HG03457 (cell line): ENCODE measurements around the gene RGS10.
A peak's percentile ranks its signal among the peaks of the same experiment; 100 is the strongest.

Source experiments
- ATAC-seq: cut with Tn5 transposase; IDR thresholded peaks from one replicate; pipeline ENCODE4 v1.9.1; 2021; ENCODE audit warnings: moderate number of reproducible peaks; ENCODE audit not compliant: unreplicated experiment

The RGS10 gene

DNA sequence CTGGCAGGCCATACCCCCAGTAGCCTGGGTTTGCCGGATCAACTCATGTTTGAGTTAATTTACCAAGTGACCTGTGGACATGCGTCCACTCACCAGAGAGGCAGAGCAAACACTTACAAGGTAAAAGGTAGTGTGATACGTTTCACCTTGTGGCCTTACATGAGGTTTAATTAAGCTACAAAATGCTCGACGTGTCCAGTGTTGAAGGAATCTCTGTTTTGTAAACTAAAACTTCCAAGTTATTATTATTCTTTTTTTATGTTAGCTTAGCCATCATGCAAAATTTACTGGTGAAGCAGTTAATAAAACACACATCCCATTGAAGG, 42.9 kb downstream of the RGS10 start:
- ATAC-seq = no peak

DNA sequence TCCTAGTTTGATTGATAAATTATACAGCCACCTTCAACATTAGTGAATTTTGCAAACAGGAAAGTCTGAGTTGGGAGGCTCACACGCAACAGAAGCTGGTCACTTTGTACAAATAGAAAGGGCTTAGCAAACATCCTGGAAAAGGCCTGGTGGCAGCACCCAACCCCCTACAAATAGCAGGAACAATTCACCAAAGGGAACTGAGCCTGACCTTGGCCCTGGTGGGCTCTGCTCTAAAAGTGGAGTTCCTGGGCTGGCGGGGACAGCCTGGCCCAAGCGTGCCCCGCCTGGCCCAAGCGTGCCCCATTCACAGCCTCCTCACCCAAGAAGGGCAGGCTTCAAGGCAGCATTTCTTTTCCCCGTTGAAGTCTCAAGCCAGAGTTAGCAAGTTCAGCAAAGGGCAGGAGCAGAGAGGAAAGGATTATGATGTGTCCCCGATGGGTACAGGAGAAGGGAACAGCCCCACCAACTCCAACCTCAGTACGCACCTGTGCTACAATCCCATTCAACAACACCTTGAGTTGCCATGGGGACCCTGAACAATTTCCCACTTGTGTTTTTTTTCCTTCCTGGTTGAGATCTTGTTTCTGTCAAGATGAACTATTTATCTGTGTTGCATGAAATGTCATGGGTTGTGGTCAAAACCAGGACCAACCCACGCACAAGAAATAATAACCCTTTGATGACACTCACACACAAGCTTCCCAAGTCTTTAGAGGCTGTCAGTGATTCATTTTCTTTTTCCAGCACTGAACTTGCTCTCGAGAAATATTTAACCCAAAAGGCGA, 43.4 kb downstream of the RGS10 start:
- ATAC-seq = no peak

DNA sequence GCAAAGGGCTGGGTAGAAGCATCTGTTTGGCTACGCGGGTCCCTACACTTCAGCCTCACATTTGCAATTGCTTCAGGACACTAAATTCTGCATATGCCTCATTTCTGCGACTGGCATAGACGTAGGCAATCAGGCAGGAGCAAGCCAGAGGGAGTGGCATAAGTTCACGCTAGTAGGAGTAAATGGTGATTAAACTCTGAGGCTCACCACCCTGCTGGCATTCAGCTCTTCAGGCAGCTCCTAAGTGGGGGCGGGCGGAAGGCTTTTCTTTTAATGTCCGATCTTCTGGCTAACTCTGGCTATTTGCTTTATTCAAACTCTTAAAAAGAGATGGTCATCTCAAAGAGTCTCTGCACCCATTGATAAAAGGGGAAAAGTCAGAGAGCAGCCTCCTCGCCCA, 45.3 kb downstream of the RGS10 start:
- ATAC-seq = no peak

DNA sequence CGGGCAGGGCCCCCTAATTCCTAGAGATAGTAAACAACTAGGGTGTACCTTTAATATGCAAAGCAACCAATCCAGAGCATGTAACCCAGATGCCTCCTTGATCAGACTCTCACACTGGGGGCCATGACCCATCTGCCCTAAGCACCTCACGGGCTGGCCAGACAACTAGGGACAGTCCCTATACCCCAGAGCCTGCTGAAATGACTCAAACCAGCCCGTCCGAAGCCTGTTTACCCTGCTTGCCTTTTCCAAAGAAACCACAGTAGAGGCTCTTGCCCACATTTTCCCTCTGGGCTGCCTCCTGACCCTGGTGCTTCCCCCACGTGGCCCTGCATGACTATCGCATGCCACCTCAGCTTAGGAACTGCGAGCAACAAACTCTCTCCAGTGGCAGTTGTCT, 46.2 kb downstream of the RGS10 start:
- peak; percentile 84 for ATAC-seq

DNA sequence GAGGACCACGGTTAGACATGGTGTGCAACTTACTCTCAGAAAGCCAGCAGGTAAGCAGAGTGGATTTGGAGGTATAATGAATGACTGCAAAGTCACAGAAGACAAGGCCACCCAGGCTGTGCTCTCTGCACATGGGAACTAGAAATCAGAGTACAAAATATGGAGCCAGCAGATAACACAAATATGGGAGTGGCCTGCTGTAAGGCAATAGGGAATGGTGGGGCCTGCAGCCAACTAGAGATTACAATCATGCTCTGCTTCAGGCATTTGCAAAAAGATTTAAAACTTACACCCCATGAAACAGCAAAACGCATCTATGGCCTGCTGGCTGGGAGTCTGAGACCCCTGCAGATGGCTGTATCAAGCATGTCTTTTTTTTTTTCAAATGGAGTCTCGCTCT, 47.0 kb downstream of the RGS10 start:
- ATAC-seq = no peak

DNA sequence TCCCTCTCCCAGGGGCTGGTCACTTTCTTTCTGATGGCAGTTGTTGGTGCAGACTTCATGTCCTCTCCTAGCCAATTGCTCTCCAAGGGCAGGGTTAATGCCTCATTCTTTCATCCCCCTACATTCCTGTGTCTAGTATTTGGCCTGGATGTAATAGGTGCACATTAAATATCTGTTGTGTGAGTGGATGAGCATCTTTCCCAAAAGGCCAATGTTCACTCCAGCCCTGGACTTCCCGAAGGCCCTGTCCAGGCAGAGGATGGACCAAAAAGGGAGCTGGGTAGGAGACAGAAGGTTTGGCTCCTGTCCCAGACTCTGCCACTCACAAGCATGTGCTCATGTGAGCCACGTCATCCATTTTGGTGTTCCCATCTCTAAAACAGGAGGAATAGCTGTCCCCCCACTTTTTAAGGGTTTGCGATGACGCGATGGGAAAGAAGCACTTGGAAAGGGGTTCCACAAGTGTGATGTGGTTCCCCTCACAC, 47.5 kb downstream of the RGS10 start:
- ATAC-seq = no peak

DNA sequence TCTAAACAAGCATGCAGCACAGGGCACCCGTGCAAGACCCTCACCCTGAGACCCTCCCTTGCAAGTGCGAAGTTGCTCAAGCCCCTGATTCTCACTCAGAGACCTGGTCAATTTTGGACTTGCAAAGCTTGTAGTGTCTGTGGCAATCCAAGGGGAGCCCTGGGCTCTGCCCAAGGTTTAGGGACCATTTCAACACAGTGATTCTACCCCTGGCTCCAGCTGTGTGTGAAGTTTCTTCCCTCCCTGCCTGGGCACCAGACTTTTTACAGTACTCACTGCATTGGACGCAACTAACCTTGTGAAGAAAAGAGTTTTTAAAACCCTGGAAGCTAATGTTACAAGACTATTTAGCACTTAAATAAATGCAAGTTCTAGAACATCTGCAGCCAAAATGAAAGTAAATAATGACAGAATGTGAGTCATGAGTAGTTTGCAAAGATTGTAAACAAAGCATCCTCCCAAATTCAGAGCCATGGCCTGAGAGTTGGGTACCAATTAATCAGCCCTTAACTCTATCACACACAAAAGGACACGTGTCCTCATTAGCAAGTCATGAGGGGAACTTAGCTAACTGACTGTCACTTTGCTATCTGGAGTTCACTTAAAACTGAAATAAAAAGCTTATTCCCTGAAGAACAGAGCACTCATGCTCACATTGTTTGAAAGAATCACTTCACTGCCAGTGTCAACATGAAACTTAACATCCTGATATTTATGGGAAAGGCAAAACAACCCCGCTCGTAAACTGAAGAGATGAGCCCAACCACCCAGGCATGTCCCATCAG, 48.1 kb downstream of the RGS10 start:
- no peak for ATAC-seq

DNA sequence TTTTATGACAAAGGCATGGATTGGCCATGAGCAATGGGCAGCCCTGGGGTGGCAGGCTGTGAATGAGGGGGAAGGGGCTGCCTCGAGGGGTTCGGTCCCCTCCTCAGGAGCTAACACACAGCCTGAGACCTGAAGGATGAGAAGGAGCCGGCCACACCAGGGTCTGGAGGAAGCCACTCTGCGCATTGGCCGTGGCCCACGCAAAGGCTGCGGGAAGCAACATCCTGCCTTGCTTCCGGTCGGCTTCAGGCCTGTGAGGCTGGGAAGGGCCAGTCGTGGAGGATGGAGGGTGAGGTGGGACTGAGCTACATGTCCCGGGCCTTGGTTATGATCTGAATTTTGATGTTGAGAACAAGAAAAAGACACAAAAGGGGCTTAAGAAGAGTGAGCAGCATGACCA, 49.4 kb downstream of the RGS10 start:
- ATAC-seq = no peak

DNA sequence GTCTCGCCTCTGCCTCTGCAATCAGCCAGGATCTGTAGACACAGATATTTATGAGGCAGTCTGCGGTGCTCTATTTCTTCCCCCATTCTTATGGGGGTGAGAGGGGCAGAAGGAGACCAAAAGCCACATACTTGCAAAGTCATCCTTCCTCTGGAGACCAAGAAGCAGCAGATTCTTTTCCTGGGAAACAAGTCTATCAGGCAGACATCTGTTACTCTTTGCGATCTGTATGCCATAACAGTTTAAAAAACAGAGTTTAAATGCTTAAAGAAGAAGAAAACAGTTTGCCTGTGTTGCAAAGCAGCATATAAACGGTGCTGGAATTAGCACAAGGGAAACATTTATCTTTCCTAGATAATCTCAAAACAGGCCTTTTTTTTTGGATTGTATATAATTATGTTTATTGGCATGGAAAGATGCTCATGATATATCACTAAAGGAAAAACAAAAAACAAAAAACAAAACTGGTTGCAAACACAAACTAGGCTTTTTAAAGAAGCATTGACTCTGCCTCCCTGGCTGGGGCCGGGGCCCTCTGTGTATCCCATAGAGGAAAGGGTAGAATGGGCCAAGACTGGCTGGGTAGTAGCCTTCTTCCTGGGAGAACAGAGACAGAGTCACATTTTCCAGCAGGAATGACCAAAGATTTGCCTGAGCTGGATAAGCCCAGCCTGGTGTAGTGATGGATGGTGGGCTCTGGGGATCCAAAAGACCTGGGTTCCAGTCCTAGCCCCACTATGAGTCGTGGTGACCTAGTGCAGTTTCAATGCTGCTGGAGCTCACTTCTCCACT, 50.4 kb downstream of the RGS10 start:
- ATAC-seq = no peak

DNA sequence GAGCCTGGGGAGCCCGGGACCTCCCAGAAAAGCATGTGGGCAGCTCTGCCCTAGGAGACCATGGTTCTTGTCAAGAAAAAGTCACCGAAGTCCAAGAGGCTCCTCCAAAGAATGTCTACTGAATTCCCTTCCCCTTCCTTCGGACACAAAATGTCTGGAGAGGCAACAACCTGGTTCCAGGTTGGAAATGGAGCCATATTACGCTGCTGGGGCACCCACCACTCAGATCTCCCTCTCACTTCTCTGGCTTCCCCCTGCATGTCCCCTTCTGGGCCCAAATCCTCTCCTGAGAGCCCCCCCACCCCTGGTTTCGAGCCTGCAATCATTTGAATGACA, 52.6 kb downstream of the RGS10 start:
- no peak for ATAC-seq

DNA sequence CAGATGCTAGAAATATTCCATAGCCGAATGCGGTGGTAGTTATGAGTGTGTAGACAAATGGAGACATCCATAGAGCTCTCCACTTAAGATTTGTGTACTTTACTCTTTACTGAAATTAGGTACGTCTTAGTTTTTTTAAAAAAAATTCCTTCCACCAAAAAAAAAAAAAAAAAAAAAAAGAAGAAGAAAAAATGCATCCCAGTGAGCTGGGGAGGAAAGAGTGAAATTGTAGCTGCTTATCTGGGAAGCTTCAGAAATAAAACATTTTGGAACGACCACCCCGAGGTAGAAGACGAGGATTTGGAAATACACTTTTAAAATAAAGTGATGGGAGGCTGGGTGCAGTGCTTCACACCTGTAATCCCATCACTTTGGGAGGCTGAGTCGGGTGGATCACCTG, 53.8 kb downstream of the RGS10 start:
- no peak for ATAC-seq

DNA sequence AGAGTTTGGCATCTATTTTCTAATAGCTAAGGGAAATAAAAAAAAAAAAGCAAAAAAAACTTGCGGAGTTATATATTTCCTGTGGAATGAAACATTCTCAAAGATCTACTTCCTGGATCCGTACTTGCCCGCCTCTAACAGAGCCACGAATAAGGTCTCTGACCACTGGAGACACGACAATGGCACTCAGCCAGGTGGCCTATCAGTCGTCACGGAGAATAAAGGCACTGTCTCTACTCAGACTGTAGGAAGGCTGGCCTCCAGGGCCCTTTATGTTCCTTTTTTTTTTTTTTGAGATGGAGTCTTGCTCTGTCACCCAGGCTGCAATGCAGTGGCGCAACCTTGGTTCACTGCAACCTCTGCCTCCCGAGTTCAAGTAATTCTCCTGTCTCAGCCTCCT, 58.7 kb downstream of the RGS10 start:
- ATAC-seq = no peak

DNA sequence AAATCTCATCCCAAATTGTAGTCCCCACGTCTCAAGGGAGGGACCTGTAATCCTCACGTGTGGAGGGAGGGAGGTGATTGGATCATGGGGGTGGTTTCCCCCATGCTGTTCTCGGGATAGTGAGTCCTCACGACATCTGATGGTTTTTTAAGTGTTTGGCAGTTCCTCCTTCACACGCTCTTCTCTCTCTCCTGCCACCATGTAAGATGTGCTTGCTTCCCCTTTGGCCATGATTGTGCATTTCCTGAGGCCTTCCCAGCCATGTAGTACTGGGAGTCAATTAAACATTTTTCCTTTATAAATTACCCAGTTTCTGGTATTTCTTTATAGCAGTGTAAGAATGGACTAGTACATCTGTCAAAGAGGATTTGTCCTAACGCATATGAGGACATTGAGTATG, 59.5 kb downstream of the RGS10 start:
- no peak for ATAC-seq

DNA sequence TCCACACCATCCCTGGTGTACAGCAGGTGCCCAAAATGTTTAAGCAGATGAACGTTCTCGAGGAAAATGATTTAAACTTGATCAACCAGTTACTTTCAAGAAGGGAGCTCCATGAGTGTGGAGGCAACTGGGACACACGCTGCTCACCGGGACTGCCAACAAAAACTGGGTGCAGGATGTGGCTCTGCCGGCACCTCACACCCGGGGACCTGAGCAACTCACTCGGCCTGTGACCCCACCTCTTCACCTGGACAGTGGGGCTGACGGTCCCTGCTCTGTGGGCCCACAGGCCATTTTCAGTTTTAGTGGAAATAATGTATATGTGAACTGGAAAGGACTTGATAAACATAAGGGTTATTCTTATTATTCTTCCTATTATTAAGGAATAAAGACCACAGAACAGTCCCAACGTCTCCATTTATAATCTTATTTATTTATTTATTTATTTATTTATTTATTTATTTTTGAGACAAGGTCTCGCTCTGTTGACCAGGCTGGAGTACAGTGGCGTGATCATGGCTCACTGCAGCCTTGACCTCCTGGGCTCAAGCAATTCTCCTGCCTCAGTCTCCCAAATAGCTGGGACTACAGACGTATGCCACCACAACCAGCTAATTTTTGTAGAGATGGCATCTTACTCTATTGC, 60.6 kb downstream of the RGS10 start:
- no peak for ATAC-seq

DNA sequence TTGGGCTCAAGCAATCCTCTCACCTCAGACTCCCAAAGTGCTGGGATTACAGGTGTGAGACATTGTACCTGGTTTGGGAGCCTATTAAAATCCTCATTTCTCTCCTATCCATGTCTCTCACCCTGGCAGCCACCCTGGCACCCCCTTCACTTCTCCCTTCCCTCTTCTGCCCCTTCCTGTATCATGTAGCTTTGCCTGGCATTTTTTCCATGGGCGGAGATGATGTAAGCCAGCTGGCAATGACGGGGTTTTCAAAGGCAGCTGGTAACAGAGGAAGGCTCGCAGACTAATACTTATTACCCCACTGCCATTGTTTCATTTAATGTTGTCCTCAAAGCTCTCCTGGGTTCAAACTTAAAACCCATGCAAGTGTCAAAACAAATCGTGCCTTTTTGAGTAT, 61.9 kb downstream of the RGS10 start:
- no peak for ATAC-seq

DNA sequence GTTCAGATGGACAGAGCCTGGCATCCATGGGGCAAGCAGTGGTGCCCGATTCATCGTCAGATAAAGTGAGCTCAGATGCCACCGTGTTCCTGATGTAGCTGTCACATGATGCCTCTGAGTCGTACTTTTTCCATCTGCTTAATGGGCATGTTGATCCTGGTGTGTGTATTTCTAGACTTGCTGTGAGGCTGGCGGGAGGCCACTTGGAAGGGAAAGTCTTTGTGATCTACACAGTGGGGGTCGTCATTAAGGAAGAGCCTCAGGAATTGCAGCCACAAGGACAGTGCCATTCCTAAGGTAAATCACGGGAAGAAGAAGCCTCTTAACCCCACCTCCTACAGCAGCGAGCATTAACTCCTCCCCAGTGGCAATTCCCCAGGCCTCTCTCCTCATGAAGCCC, 63.0 kb downstream of the RGS10 start:
- no peak for ATAC-seq

DNA sequence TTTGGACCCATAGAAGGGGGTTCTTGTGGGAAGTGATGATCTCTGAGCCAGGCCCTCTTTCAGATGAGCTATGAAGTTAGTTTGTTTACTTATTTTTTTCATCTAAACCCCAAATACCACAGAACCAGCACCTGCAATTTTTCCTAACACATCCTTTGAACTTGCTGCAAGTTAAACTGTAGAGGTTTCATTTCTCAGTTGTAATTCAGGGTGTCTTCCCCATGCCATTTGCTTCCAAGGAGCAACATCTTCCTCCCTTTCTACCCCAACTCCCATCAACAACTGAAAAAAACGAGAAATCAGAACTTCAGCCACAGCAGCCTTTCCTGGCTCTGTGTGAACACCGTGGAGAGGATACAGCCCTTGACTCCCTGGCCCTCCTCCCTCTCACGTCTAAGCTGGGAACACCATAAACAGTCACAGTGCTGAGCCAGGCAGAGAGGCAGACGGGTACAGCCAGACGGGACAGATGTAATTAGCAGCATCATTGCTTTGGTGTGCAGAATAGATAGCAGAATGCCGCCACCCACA, 63.6 kb downstream of the RGS10 start:
- no peak for ATAC-seq

DNA sequence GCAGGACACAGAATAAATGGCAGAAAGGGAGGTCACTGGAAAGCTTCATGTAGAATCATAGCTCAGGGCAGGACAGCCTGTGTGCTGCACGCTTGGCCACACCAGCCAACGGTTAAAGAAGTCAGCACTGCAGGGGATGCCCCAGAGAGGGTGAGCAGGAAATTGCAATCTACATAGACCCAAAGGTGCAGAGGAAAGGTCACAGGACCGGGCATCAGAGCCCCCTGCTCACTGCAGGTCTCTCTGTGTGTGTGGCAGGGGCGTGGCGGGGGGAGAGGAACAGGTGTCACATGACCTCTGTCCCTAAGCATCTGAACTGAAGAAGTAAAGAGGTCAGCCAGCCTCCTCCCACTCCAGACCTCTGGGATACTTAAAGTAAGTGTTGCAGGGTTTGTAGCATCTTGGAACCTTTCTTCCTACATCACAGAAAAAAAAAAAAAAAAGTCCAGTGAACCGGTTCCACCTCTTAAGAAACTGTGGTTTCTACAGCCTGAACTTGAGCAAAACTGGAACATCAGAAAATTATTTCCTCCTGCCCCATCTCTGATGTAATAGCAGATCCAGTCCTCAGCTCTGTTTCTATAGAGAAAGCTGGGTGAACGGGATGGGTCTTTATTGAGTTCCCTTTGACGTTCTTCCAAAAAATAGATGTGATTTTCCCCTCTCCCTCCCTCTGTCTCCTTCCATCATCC, 64.3 kb downstream of the RGS10 start:
- peak; percentile 70 for ATAC-seq

DNA sequence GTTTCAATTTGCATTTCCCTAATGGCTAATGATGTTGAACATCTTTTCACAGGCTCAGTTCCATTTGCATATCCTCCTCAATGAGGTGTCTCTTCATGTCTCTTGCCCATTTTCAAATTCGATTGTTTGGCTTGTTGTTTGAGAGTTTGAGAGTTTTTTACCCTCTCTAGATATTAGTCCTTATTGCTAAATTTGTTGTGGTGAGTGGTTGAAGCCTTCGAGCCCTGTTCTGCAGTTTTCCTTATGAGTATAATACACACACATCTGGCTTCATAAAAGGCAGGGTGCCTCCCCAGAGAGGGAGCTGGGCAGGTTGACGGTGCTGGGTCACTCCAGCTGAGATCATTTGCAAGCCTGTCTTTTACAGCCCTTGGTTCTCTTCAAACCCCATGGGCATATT, 65.1 kb downstream of the RGS10 start:
- peak; percentile 47 for ATAC-seq

DNA sequence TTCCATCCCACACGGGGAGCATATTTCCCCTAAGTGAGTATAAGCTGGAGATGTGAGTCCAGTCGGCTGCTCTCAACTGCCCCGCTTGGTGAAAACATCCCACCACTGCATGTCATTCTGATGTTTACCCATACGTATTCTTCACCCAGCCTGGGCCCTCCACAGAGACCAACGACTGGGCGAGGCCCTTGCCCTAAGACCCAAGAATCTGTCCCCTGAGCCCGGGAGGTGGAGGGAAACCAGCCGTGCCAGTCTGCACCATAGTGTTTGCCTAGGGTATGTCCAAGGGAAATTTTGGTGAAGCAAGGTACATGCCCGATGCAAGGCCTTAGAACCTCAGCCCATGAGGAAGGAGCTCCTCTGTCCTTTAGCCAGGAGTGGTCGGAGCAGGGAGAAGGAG, 67.9 kb downstream of the RGS10 start:
- ATAC-seq = no peak

DNA sequence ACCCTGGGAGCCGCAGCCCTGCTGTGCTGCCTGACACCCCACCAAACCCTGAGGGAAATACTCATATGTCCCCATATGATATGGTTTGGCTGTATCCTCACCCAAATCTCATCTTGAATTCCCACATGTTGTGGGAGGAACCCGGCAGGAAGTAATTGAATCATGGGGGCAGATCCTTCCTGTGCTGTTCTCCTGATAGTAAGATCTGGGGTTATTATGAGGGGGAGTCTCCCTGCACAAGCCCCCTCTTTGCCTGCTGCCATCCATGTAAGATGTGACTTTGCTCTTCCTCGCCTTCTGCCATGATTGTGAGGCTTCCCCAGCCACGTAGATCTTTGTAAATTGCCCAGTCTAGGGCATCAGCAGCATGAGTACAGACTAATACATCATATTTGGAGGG, 68.7 kb downstream of the RGS10 start:
- ATAC-seq = no peak
